ENCODE results near the gene CEP76. TPM values are rescaled to one million over a fixed set of nuclear protein-coding genes. Genes with fewer than 3 reads are reported as not detected.

The CEP76 gene
- total RNA-seq, 1 experiment from 2014 or later: 26.4 TPM

- DNase-seq: no peak
- Mint-ChIP-seq H3K27ac (ENCODE audit: unreplicated experiment) (no peak overlapping the region), H3K36me3 (ENCODE audit: insufficient read depth, unreplicated experiment) (peaks cover 5% of the 10 kb centered on the region), H3K9me3 (ENCODE audit: unreplicated experiment) (no peaks in the 10 kb centered on the region), H3K4me1 (ENCODE audit: low read depth, unreplicated experiment) (no peaks in the 10 kb centered on the region), H3K27me3 (ENCODE audit: insufficient read depth, unreplicated experiment) (no peaks in the 10 kb centered on the region), H3K4me3 (ENCODE audit: unreplicated experiment) (no peak overlapping the region)
- H3K27me3 ChIP-seq (replicated peaks; ENCODE audit: control insufficient read depth, insufficient read depth, low read length): no peaks in the 10 kb centered on the region
- H3K36me3 ChIP-seq (ENCODE audit: control insufficient read depth, insufficient read depth, low read length): no peaks in the 10 kb centered on the region
- intact Hi-C loops (cut with micrococcal nuclease; ENCODE audit: unreplicated experiment): no loop called here
- no peak overlapping the region for H3K4me3 ChIP-seq (ENCODE audit: low read depth, low read length)
- ChIA-PET POLR2A (no interaction called here), CTCF (no interaction called here)
- no peaks in the 10 kb centered on the region for H3K4me1 ChIP-seq
- BruUV-seq (replicated peaks): no TSS peak
- TF ChIP-seq CTCF (IDR thresholded peaks at IDR 0.05; ENCODE audit: insufficient read depth in 1 of 2, low read depth in 1 of 2, low read length in 1 of 2, severe bottlenecking in 1 of 2, unreplicated experiment in 1 of 2): no peak
- H3K9me3 ChIP-seq: no peaks in the 10 kb centered on the region
Measured at GRCh38 chr18:12750715-12751502, 48.4 kb upstream of the CEP76 start.

- no peaks in the 10 kb centered on the region for H3K36me3 ChIP-seq (ENCODE audit: control insufficient read depth, insufficient read depth, low read length)
- H3K9me3 Mint-ChIP-seq (ENCODE audit: unreplicated experiment): no peaks in the 10 kb centered on the region
- H3K4me1 Mint-ChIP-seq (ENCODE audit: low read depth, unreplicated experiment): no peaks in the 10 kb centered on the region
- no peaks in the 10 kb centered on the region for H3K27me3 Mint-ChIP-seq (ENCODE audit: insufficient read depth, unreplicated experiment)
- H3K27me3 ChIP-seq (replicated peaks; ENCODE audit: control insufficient read depth, insufficient read depth, low read length): no peaks in the 10 kb centered on the region
- intact Hi-C loops (cut with micrococcal nuclease; ENCODE audit: unreplicated experiment): no loop called here
- H3K4me1 ChIP-seq: no peaks in the 10 kb centered on the region
- H3K27ac Mint-ChIP-seq (ENCODE audit: unreplicated experiment): no peak overlapping the region
- no peak overlapping the region for H3K4me3 Mint-ChIP-seq (ENCODE audit: unreplicated experiment)
- no TSS peak for BruUV-seq (replicated peaks)
- H3K4me3 ChIP-seq (ENCODE audit: low read depth, low read length): no peak overlapping the region
- TF ChIP-seq CTCF (IDR thresholded peaks at IDR 0.05; ENCODE audit: insufficient read depth in 1 of 2, low read depth in 1 of 2, low read length in 1 of 2, severe bottlenecking in 1 of 2, unreplicated experiment in 1 of 2): no peak
- ChIA-PET POLR2A (no interaction called here), CTCF (no interaction called here)
- DNase-seq: no peak
- H3K36me3 Mint-ChIP-seq (ENCODE audit: insufficient read depth, unreplicated experiment): peaks cover 5% of the 10 kb centered on the region
- H3K9me3 ChIP-seq: no peaks in the 10 kb centered on the region
Measured at GRCh38 chr18:12750076-12750714, 47.7 kb upstream of the CEP76 start.

GRCh38 chr18:12749121-12749520, 46.6 kb upstream of the CEP76 start:
- no peak for DNase-seq
- no TSS peak for BruUV-seq (replicated peaks)
- no peaks in the 10 kb centered on the region for H3K36me3 ChIP-seq (ENCODE audit: control insufficient read depth, insufficient read depth, low read length)
- H3K9me3 Mint-ChIP-seq (ENCODE audit: unreplicated experiment): no peaks in the 10 kb centered on the region
- peaks cover 5% of the 10 kb centered on the region for H3K36me3 Mint-ChIP-seq (ENCODE audit: insufficient read depth, unreplicated experiment)
- no peaks in the 10 kb centered on the region for H3K27me3 Mint-ChIP-seq (ENCODE audit: insufficient read depth, unreplicated experiment)
- H3K4me3 ChIP-seq (ENCODE audit: low read depth, low read length): no peak overlapping the region
- H3K27me3 ChIP-seq (replicated peaks; ENCODE audit: control insufficient read depth, insufficient read depth, low read length): no peaks in the 10 kb centered on the region
- TF ChIP-seq CTCF (IDR thresholded peaks at IDR 0.05; ENCODE audit: insufficient read depth in 1 of 2, low read depth in 1 of 2, low read length in 1 of 2, severe bottlenecking in 1 of 2, unreplicated experiment in 1 of 2): no peak
- POLR2A ChIA-PET: no interaction called here
- no peak overlapping the region for H3K4me3 Mint-ChIP-seq (ENCODE audit: unreplicated experiment)
- CTCF ChIA-PET: interaction anchor here (0.6 kb wide), 1 partner anchor 171 kb away, joined by 4 read pairs; no protein-coding TSS in a partner anchor
- H3K27ac Mint-ChIP-seq (ENCODE audit: unreplicated experiment): peak overlapping the region; percentile 45
- no peaks in the 10 kb centered on the region for H3K4me1 ChIP-seq
- intact Hi-C loops (cut with micrococcal nuclease; ENCODE audit: unreplicated experiment): no loop called here
- H3K9me3 ChIP-seq: no peaks in the 10 kb centered on the region
- H3K4me1 Mint-ChIP-seq (ENCODE audit: low read depth, unreplicated experiment): no peaks in the 10 kb centered on the region

Measured in Caco-2 (cell line).